Activated CD8-positive, alpha-beta memory T cell treated with anti-CD3 and anti-CD28 coated beads, Interleukin-2, amount 50 U/mL, for 1 hour (primary cell): ENCODE data around the gene DEPP1.
A peak's percentile ranks its signal among the peaks of the same experiment; 100 is the strongest.
"Not testable (repeated sequence)": the region's sequence is repeated elsewhere in the genome, so short reads cannot be mapped to it uniquely, and the experiment has no call there.

Experiments
- DNase-seq: peaks from one replicate; pipeline ENCODE4 v3.0.0-alpha.2; 2020; ENCODE audit errors: extremely low read depth

The DEPP1 gene, protein sequence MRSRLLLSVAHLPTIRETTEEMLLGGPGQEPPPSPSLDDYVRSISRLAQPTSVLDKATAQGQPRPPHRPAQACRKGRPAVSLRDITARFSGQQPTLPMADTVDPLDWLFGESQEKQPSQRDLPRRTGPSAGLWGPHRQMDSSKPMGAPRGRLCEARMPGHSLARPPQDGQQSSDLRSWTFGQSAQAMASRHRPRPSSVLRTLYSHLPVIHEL

DNA sequence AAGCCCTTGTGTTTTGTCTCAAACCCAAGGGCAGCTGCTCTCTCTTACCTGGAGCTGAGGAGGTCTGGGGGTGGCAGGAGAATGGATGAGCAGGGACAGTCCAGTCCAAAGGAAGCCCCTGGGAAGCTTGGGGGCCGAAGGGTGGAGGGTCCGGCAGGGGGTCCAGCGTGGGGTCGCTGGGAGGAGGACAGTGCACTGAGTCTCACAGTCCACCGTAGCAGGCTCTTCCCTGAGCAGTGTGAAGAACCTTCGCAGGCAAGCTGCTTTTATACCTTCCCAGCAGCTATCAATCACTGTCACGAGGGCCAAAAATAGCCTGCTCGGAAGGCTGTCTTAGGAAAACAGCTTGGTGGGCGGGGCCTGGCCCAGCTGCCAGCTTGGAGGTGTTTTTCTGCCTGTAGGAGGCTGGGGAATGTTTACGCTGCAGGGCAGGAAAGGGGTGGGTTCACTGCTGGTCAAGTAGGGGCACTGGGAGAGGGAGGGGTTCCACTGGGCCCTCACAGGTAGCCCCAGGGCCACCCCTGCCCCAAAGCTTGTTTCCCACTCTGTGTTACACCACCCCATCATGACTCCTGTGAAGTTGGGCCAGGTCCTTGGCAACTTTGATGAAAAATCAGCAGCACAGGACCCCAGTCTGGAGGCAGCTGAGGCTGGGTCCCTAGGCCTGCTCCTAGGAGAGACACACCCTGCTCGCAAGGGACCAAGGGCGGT lies at the start of gene DEPP1:
Gene DEPP1, minus strand, starts transcription at position 240 of the 711 bp plus-strand sequence. CDS start 779 bp downstream, outside the sequence.
- no peak for DNase-seq

DNA sequence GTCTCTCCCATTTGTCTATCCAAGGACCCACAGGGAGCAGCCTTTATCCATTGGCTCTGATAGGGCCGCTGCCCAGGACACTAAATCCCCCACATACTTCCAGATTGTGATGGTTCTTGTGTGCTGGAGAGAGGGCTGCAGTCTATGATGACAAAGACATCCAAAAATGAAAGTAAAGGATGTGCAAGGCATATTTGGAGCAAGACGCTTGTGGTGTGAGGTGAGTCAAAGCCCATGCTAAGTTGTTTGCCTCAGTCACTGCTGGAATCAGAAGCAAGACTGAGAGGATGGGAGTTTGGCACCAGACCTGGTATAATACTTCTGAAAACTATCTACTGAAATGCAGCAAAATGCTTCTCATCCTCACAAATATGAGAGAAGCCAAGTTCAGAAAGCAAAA lies 44.8 kb upstream of the DEPP1 start:
- DNase-seq = no peak

DNA sequence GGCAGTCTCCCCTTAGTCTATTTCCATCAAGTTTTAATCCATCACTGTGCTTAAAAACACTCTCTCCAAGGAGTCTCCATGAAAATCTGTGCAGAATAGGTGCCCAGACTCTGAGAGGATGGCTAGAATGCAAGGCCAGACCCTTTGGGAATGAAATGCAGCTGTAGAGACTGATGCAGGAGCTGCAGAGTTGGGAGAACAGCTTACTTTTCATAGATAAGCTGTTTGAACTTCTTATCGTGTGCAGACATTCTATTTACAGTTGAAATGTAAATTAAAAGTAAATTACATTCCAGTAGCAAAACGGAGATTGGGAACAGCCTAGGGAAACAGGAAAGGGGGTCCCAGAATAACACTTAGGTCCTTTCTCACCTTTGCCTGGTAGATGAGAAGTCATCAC lies 37.0 kb upstream of the DEPP1 start:
- no peak for DNase-seq

DNA sequence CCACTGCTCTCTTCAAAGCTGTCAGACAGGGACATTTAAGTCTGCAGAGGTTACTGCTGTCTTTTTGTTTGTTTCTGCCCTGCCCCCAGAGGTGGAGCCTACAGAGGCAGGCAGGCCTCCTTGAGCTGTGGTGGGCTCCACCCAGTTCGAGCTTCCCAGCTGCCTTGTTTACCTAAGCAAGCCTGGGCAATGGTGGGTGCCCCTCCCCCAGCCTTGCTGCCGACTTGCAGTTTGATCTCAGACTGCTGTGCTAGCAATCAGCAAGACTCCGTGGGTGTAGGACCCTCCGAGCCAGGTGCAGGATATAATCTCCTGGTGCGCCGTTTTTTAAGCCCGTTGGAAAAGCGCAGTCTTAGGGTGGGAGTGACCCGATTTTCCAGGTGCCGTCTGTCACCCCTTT lies 35.9 kb upstream of the DEPP1 start:
- DNase-seq = not testable (repeated sequence)

DNA sequence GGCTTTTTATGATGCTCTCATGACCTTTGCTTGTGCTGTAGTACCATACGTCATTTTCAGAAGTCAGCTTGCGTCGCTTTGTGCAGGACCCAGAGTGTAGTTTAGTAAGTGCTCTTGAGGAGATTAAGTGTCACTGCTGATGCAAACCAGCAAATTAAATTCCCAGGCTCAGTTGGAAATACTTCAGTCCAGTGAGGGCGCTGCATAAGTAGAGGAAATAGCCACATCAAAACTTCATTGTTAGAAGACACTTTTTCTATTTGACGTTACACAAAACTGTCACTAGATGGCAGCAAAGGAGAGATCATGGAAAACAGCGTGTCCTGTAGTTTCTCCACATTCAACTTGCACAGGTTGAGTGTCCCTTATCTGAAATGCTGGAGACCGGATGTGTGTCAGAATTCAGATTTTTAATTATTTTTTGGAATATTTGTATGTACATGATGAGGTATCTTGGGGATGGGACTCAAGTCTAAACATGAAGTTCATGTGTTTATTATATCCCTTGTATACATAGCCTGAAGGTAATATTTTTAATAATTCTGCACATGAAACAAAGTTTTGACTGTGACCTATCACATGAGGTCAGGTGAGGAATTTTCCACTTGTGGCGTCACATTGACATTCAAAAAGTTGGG lies 30.0 kb upstream of the DEPP1 start:
- DNase-seq = no peak

DNA sequence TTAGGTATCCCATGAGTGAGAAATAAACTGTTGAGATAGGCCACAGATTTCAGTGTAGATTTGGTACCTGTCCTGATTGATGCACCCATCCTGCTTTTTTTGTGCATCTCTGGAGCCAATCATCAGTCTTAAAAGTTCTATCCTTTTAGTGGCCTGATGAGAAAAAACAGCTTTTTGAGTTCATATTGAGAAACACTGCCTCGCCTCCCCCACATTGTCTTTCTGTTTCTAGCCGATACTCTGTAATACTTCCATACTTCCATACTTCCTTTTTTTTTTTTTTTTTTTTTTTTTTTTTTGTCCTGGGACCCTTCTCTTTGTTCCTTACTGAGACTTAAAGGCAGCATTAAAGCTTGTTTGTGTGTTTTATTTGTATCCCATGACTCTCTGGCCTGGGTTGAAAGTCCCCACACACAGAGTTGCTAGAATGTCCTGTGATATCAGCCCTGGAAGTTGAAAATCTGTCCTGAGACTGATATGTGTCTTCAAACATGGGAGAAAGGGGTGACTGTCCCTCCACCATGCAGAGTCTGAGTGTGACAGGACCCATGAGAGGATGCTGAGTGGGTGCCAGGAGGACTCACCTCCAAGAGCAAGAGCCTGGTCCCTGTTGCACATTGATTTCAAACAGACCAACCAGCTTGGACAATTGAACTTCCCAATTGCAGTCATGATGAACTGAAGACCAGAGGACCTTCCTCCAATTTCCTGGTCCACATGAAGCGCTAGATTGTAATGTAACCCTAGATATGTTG lies 27.8 kb upstream of the DEPP1 start:
- DNase-seq = no peak

DNA sequence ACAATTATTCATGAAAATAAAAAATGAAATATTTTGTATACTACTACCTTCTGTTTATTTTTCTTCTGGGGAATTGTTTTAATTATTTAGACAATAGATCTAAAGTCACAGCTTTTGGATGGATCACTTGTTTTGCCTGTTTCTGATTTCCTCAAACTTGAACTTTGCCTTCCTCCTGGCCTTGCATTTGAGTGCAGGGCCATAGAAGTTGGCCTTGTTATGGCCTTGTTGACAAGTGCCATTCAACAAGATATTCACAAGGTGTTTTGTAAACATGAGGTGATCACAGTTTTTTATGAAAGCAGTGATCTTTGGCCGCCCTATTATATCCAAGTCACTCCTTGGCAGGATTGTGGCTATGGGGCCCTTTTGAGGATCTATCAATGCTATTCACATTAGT lies 26.7 kb upstream of the DEPP1 start:
- DNase-seq = no peak

DNA sequence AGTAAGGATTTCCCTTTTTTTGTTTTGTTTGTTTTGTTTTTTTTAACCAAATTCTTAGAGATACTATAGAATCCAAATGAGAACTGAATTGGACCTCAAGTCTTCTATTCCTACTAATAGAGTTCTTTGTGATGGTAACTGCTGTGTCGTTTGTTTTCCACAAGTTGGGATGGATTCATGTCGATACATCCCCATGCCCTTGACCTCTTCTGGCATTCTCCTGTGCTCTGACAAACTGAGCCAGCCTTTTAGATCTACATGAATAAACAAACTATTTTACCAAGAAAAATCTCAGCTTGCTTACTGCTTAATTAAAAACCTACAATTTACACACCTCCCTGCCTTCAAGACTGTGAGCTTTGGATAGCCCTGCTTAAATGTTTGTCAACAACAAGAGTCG lies 26.1 kb upstream of the DEPP1 start:
- no peak for DNase-seq

DNA sequence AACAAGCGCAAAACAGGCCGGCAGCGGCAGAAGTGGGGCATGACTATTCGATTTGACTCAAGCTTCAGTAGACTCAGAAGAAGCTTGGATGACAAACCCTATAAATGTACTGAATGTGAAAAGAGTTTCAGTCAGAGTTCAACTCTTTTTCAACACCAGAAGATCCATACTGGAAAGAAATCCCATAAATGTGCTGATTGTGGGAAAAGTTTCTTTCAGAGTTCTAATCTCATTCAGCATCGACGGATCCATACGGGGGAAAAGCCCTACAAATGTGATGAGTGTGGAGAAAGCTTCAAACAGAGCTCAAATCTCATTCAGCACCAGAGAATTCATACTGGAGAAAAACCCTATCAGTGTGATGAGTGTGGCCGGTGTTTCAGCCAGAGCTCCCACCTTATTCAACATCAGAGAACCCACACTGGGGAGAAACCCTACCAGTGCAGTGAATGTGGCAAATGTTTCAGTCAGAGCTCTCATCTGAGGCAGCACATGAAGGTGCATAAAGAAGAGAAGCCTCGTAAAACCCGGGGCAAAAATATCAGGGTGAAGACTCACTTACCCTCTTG lies 24.9 kb upstream of the DEPP1 start:
- DNase-seq = no peak

DNA sequence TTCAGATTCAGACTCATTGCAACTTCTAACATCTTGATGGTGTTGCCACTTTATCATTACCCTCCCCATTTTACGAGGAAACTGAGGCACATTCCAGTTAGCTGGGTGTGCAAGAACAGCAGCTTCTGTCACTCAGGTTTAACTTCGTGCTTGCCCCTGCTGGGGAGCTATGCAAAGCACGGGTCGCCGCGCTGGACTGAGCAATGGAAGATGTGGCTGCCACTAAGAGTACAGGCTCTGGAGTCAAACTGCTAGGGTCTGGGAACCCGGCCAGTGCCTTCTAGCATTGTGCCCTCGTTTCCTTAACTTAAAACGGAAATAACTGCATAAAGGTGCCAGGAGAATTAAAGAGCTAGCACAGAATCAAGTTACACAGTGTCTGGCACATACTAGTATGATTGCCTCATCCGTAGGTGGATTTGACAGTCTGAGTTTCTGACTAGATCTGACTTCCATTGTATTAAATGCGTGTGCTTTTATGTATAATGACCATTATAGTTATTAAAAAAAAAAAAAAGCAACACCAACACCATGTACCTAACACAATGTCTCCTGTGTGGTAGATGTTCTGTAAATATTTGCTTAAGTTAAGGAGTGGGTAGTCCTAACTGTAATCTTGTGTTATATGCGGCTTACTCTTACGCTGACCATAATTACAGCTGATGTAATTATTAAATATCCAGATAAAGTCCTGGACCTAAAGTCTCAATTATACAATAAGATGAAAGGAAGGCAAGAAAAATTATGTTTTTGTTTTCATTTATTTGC lies 23.0 kb upstream of the DEPP1 start:
- DNase-seq = no peak

DNA sequence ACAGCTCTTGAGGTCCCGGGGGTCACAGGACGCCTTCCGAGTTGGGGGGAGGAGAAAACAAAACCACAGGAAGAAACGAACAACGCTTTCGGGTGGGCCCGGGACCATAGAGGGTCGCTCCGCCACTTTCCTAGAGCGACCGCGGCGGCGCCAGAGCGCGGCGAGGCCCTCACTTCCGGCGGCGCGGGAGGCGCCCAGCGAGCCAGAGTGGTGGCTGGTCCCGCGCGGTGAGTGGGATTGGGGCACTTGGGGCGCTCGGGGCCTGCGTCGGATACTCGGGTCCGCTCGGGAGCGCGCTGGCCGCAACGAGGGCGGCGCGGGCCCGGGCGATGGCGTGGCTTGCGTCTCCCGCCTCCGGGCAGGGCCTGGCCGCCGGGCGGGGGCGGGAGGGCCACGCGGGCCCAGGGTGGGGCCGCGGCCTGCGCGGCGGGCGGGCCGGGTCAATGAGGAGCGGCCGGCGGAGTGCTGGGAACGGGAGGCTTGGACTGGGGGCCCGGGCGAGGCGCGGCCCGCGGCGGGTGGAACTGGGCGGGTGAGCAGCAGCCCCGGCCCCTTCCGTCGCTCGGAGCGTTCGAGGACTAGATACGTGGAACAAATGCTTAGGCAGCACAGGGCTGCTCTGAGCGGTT lies 22.3 kb upstream of the DEPP1 start, which contains the start of gene ZNF22:
Gene ZNF22, plus strand, starts transcription at position 172 of the 629 bp plus-strand sequence. CDS start 2,446 bp downstream, outside the sequence.
- DNase-seq = peak; percentile 30

DNA sequence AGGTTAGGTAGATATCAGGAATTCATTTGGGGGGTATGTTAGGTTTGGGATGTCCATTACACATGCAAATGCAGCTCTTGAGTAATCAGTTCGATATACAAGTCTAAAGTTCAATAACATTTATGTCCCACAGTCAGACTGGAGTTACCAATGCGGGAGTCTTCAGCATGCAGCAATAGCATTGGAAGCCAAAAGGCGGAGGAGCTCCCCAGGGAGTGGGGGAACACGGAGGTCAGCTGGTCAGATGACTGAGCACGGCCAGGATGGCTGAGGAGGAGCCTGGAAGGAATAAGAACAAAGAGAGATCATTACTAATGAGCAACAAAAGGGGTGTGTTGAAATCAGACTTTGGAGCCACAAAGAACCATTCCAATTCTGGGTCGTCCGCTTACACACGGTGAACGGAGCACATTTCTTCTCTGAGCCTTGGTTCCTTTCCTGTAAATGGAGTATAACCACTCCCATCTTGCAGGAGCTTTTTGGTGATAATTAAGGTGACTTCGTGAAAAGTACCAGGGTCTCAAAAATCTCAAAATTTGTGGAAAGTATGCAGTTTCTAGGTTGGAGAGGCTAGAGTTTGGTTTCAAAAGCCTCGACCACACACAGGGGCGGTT lies 21.6 kb upstream of the DEPP1 start:
- no peak for DNase-seq

DNA sequence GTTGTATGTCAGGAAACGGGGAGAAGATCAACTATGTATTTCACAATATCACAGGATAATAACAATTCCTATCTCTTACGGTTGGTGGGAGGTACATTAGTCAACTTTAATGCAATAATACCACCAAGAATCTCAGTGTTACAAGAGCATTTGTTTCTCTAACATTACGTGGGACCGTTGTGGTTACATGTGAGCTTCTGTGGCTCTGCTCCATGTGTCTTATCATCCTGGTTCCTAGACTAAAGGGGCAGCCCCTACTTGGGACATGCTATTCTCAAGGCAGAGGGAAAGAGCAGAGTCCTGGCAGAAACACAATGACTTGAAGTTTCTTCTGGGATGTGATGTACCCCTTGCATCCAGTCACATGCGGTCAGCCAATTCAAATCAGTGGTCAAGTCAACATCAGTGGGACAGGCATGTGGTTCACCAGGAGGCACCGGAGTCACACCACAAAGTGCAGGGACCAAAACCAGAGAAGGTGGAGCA lies 19.6 kb upstream of the DEPP1 start:
- DNase-seq = no peak

DNA sequence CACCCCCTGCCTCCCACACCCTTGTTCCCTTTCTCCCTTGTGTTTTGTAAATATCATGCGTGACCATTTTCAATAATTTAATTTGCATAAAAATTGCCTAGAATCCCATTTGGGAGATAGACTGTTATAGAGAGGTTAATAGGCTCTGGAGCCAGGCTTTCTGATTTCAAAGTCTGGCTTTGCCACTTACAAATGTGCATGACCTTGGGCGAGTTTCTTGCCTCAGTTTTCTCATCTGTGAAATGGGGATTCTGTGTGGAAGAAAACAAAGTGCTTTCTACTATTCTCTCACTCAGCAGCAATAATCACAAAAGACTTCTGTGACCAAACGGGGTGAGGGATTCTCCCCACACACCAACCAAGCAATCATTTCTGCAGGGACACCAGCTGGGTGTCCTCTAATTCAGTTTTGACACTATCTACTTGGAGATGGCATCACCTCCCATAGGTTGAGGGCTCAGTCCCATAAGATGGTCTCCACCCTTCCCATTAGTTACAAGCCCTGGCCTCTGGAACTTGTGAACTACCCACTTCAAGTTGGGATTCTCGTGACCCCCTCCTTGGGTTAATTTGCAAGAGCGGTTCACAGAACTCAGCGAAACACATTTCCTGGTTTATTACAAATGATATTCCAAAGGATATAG lies 18.6 kb upstream of the DEPP1 start:
- DNase-seq = no peak

DNA sequence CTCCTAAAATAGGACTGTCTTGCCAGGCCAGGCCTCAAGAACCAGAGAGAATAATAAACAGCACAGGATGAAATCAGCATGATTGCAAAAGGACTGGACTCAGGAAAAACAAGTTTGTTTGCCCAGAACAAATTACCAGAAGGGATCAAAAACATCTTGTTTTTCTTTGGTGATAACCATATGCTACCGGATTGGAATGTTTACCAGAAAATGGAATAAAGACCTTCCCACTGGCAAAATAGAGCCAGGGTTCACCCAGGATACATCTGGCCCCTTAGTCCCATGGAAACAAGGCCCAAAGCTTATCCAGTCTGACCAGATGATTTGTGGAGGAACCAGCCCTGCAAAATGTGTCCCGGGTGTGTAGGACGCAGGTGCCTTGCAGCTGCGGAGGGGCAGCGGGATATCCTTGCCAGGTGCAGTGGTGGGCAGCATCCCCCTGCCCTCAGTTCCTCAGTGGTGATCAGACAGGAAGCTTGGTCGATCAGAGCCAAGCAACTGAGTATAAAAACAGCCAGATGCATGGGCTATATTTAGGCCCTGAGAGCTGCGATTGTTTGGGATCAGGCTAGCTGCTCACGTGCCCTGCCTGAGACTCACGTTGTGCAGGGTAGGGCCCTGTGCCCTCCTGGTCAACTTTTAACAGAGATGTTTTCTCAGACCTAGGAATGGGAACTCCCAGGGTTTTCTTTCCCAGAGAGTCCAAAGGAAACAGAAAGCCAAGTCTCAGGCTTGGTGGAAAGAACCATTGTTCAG lies 17.5 kb upstream of the DEPP1 start:
- DNase-seq = no peak

DNA sequence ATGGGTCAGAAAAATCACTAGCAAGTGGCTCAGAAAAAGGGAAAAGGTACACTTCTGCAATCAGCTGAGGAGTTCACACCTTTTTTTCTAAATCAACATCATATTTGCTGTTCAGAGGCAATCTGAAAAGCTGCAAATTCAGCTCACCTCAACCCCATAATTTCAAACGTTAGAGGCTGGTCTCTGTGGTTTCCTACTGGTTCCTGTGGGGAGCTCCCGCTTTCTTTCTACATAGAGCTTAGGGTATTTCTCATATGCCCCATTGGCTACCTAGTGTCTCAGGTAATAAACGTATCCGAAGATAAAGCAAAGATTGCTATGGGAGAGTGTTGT lies 16.9 kb upstream of the DEPP1 start:
- DNase-seq = no peak

DNA sequence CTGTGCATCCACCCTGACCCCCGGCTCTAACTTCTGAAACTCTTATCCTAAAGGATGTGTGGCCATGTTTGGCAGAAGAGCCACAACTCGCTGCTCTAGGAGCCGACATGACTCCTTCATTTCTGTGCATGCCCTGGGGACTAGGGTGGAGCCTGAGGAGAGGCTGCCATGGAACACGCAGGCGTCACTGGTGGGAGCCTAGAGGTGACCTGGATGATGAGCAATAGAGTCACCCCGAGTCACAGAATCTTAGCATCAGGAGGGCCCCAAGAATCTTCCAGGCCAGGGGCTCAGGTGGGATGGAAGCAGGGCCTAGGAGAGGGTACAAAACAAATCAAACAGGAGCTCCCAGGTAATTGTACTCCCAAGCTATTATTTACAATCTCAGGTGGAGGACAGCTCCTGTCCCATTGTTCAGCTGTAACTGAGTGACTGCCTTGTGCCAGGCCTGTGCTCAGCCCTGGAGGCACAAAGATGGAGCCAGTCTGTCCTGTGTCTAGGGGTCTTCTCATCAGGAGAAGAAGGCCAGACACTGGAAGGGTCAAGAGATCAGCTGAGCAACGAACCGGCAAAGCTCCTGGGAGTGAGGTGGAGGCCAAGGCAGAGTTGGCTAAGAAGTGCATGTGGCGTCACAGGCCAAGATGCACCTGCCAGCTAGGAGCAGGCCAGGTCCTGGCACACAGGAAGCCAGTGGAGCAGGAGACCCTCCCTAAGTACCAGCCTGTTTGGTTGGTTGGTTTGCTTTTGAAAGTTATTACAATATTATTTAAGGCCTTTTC lies 16.3 kb upstream of the DEPP1 start:
- no peak for DNase-seq
